PC-3 (cell line): ENCODE data around the gene KIF18A. TPM values are rescaled to one million over a fixed set of nuclear protein-coding genes. Genes with fewer than 3 reads are reported as not detected.

ENCODE experiments used
- ATAC-seq: fragments of 200-7000 bp; cut with Tn5 transposase; 2 replicates; pipeline ENCODE4 v1.9.1; 2020; ENCODE audit warnings: mild to moderate bottlenecking, moderate library complexity
- BruUV-seq: library from RNA; stranded (reverse); fragments of 400-500 nt; replicated peaks from 2 replicates; lab custom pipeline; 2021; lab: Mats Ljungman, UMichigan
- CTCF ChIA-PET: fragments of 300-600 bp; sonication (Branson Sonifier 250); formaldehyde crosslinking; loops from one replicate; lab custom pipeline; 2022; ENCODE audit warnings: antibody characterized with exemption; lab: Charles Lee
- POLR2A ChIA-PET: fragments of 300-600 bp; sonication (Branson Sonifier 250); formaldehyde crosslinking; loops from one replicate; lab custom pipeline; 2022; ENCODE audit warnings: antibody characterized with exemption; ENCODE audit not compliant: unreplicated experiment; lab: Charles Lee
- DNase-seq: peaks from one replicate; pipeline ENCODE4 v3.0.0-alpha.2; 2015
- H2AFZ ChIP-seq: fragments of 300-600 bp; sonication (generic); 2 replicates; pipeline ENCODE4 v1.6.0; 2016; ENCODE audit warnings: antibody characterized with exemption, low read length
- H3F3A ChIP-seq: fragments of 300-600 bp; sonication (generic); one replicate; pipeline ENCODE4 v1.6.0; 2017; ENCODE audit warnings: antibody characterized with exemption, low read length, control low read depth, mild to moderate bottlenecking; ENCODE audit not compliant: unreplicated experiment
- H3K27ac ChIP-seq: fragments of 300-600 bp; sonication (generic); 2 replicates; pipeline ENCODE4 v1.5.1; 2016; ENCODE audit warnings: mild to moderate bottlenecking, low read length
- H3K27me3 ChIP-seq: fragments of 300-600 bp; sonication (generic); 2 replicates; pipeline ENCODE4 v1.6.1; 2016; ENCODE audit warnings: low read length, mixed read lengths
- H3K36me3 ChIP-seq: fragments of 300-600 bp; sonication (generic); 2 replicates; pipeline ENCODE4 v1.6.1; 2016; ENCODE audit warnings: low read depth, mixed run types, low read length, mixed read lengths
- H3K4me1 ChIP-seq: fragments of 300-600 bp; sonication (generic); 2 replicates; pipeline ENCODE4 v1.5.1; 2016; ENCODE audit warnings: low read length; ENCODE audit not compliant: insufficient read depth
- H3K4me2 ChIP-seq: fragments of 300-600 bp; sonication (generic); 2 replicates; pipeline ENCODE4 v1.6.0; 2016; ENCODE audit warnings: low read length
- H3K4me3 ChIP-seq: fragments of 300-600 bp; sonication (generic); 2 replicates; pipeline ENCODE4 v1.5.1; 2016; ENCODE audit warnings: mild to moderate bottlenecking, low read length, mixed read lengths
- H3K79me2 ChIP-seq: fragments of 300-600 bp; sonication (generic); 2 replicates; pipeline ENCODE4 v1.6.1; 2017; ENCODE audit warnings: low read length, mixed read lengths
- H3K9ac ChIP-seq: fragments of 300-600 bp; sonication (generic); 2 replicates; pipeline ENCODE4 v1.6.0; 2016; ENCODE audit warnings: mild to moderate bottlenecking, low read length
- H3K9me2 ChIP-seq: fragments of 300-600 bp; sonication (generic); replicated peaks from 2 replicates; pipeline ENCODE4 v1.6.1; 2016; ENCODE audit warnings: mixed run types, low read length, mixed read lengths
- H3K9me3 ChIP-seq: fragments of 300-600 bp; sonication (generic); 2 replicates; pipeline ENCODE4 v1.6.1; 2016; ENCODE audit warnings: low read length, mixed read lengths
- H4K20me1 ChIP-seq: fragments of 300-600 bp; sonication (generic); 2 replicates; pipeline ENCODE4 v1.6.1; 2016; ENCODE audit warnings: low read length, mixed read lengths
- CTCF ChIP-seq: fragments of 300-600 bp; sonication (generic); conservative IDR thresholded peaks from 2 replicates; pipeline ENCODE4 v1.5.1; 2017; ENCODE audit warnings: antibody characterized with exemption, low read depth, mild to moderate bottlenecking, low read length
- EZH2 ChIP-seq: fragments of 300-600 bp; sonication (generic); IDR thresholded peaks from one replicate; pipeline ENCODE4 v1.6.1; 2017; ENCODE audit warnings: antibody characterized with exemption, mild to moderate bottlenecking, low read length; ENCODE audit not compliant: unreplicated experiment
- EZH2phosphoT487 ChIP-seq: fragments of 300-600 bp; sonication (generic); IDR thresholded peaks from 2 replicates; pipeline ENCODE4 v1.6.1; 2018; ENCODE audit warnings: mild to moderate bottlenecking, antibody characterized with exemption, low read length, borderline replicate concordance
- intact Hi-C: fragments of 100-400 bp; cut with micrococcal nuclease; formaldehyde crosslinking; loops from 2 replicates; pipeline ENCODE4 v1.9.0; 2023
- total RNA-seq: library from RNA; depleted of rRNA; stranded (reverse); fragments of >200 nt; gene quantifications from 2 replicates; pipeline ENCODE4 v1.2.3, GENCODE V29; 2014

Gene KIF18A
- total RNA-seq, 1 experiment from 2014 or later = 15.3 TPM

- H3K9ac ChIP-seq = no peak overlapping the region
- H3F3A ChIP-seq = no peaks in the 10 kb centered on the region
- H3K4me1 ChIP-seq = no peaks in the 10 kb centered on the region
- peaks cover 18% of the 10 kb centered on the region; the same call in 1 of the 2 replicates for H3K36me3 ChIP-seq
- no peak for DNase-seq
- H3K4me3 ChIP-seq = no peak overlapping the region
- ChIA-PET POLR2A (no interaction called here), CTCF (interaction anchor here (0.7 kb wide), 1 partner anchor 353 kb away, joined by 9 read pairs; no protein-coding TSS in a partner anchor)
- H3K4me2 ChIP-seq = no peak overlapping the region
- no peaks in the 10 kb centered on the region for H4K20me1 ChIP-seq
- intact Hi-C loops = no loop called here
- BruUV-seq = no TSS peak
- H3K27ac ChIP-seq = no peak overlapping the region
- no peaks in the 10 kb centered on the region for H3K27me3 ChIP-seq
- no peaks in the 10 kb centered on the region for H3K9me2 ChIP-seq
- H3K79me2 ChIP-seq = no peaks in the 10 kb centered on the region
- H3K9me3 ChIP-seq = no peaks in the 10 kb centered on the region
- no peak overlapping the region for H2AFZ ChIP-seq
- no peak for ATAC-seq
- no peak for TF ChIP-seq EZH2phosphoT487
- no peak for TF ChIP-seq CTCF
- TF ChIP-seq EZH2 = no peak
Measured at GRCh38 chr11:28072321-28072720, 35.6 kb downstream of the KIF18A start.

GRCh38 chr11:28071305-28071704 is 36.7 kb downstream of the KIF18A start:
- intact Hi-C loops = no loop called here
- no TSS peak for BruUV-seq
- ATAC-seq (no peak), DNase-seq (no peak)
- Histone ChIP-seq H3K27me3 (no peaks in the 10 kb centered on the region), H3K36me3 (peaks cover 18% of the 10 kb centered on the region; the same call in 1 of the 2 replicates), H3K4me2 (no peak overlapping the region), H3K9me3 (no peaks in the 10 kb centered on the region), H3K4me3 (no peak overlapping the region), H3K79me2 (no peaks in the 10 kb centered on the region), H2AFZ (no peak overlapping the region), H4K20me1 (no peaks in the 10 kb centered on the region), H3K9me2 (no peaks in the 10 kb centered on the region), H3K9ac (no peak overlapping the region), H3K27ac (no peak overlapping the region), H3K4me1 (no peaks in the 10 kb centered on the region), H3F3A (no peaks in the 10 kb centered on the region)
- TF ChIP-seq CTCF = no peak
- TF ChIP-seq EZH2 = no peak
- no peak for TF ChIP-seq EZH2phosphoT487
- ChIA-PET POLR2A (no interaction called here), CTCF (no interaction called here)

GRCh38 chr11:28058333-28058732 is 49.6 kb downstream of the KIF18A start:
- intact Hi-C loops = no loop called here
- Histone ChIP-seq H3K9ac (no peak overlapping the region), H2AFZ (no peak overlapping the region), H3K27me3 (no peaks in the 10 kb centered on the region), H3F3A (no peaks in the 10 kb centered on the region), H3K4me1 (no peaks in the 10 kb centered on the region), H3K9me2 (no peaks in the 10 kb centered on the region), H3K27ac (no peak overlapping the region), H3K4me3 (no peak overlapping the region), H3K79me2 (no peaks in the 10 kb centered on the region), H3K4me2 (no peak overlapping the region), H3K9me3 (no peaks in the 10 kb centered on the region), H3K36me3 (peaks cover 36% of the 10 kb centered on the region), H4K20me1 (no peaks in the 10 kb centered on the region)
- no peak for TF ChIP-seq EZH2
- no peak for TF ChIP-seq CTCF
- TF ChIP-seq EZH2phosphoT487 = no peak
- ATAC-seq (no peak), DNase-seq (no peak)
- BruUV-seq = no TSS peak
- CTCF ChIA-PET = no interaction called here
- POLR2A ChIA-PET = interaction anchor here (0.6 to 0.8 kb wide), 3 partner anchors 21 to 123 kb away, joined by 7 to 54 read pairs (median 8); no protein-coding TSS in a partner anchor
